LHCN-M2 (cell line): ENCODE measurements around the gene VAX1. TPM values are rescaled to one million over a fixed set of nuclear protein-coding genes. Genes with fewer than 3 reads are reported as not detected.

ENCODE experiments used
- DNase-seq: peaks from one replicate; pipeline ENCODE4 v3.0.0-alpha.2; 2012; ENCODE audit warnings: low read depth
- total RNA-seq: library from RNA; depleted of rRNA; stranded (reverse); fragments of >200 nt; gene quantifications from 2 replicates; pipeline ENCODE4 v1.2.3, GENCODE V29; 2014

VAX1 gene
- total RNA-seq, 1 experiment from 2014 or later: not detected

- DNase-seq: no peak
These were observed 26.8 kb upstream of the VAX1 start for GRCh38 chr10:117164592-117165537.

- no peak for DNase-seq
These were observed 26.0 kb upstream of the VAX1 start for GRCh38 chr10:117163954-117164548.

- no peak for DNase-seq
These were observed 25.2 kb upstream of the VAX1 start for GRCh38 chr10:117163061-117163953.

- no peak for DNase-seq
These were observed 24.3 kb upstream of the VAX1 start for GRCh38 chr10:117162093-117163060.

- no peak for DNase-seq
These were observed 23.4 kb upstream of the VAX1 start for GRCh38 chr10:117161386-117162033.

GRCh38 chr10:117160567-117160966, 22.5 kb upstream of the VAX1 start:
- no peak for DNase-seq

- no peak for DNase-seq
These were observed 21.3 kb upstream of the VAX1 start for GRCh38 chr10:117159390-117159789.

- no peak for DNase-seq
These were observed 20.2 kb upstream of the VAX1 start for GRCh38 chr10:117158297-117158696.

GRCh38 chr10:117152668-117153067, 14.6 kb upstream of the VAX1 start:
- peak; percentile 42 for DNase-seq

- no peak for DNase-seq
These were observed 10.2 kb upstream of the VAX1 start for GRCh38 chr10:117148284-117148683.

GRCh38 chr10:117145019-117145418, 6.9 kb upstream of the VAX1 start:
- no peak for DNase-seq

- no peak for DNase-seq
These were observed 5.2 kb upstream of the VAX1 start for GRCh38 chr10:117143103-117143823.

GRCh38 chr10:117140525-117140902, 2.4 kb upstream of the VAX1 start:
- no peak for DNase-seq

GRCh38 chr10:117139581-117140524, 1.8 kb upstream of the VAX1 start:
- DNase-seq: no peak

- no peak for DNase-seq
These were observed 939 bp upstream of the VAX1 start for GRCh38 chr10:117138838-117139580.

- DNase-seq: no peak
These were observed 799 bp downstream of the VAX1 start for GRCh38 chr10:117137031-117137910.
